ENCODE measurements around the gene FABP6. TPM values are rescaled to one million over a fixed set of nuclear protein-coding genes. Genes with fewer than 3 reads are reported as not detected.

FABP6 gene
- polyA plus RNA-seq, 1 donor: not detected

Other genes starting within 250 kb of the FABP6 start
- gene TTC1, start 220.4 kb upstream of the FABP6 start, polyA plus RNA-seq (ENCODE audit: insufficient read length): 46.1 TPM
- 15.3 TPM for gene PWWP2A, start 110.1 kb upstream of the FABP6 start, polyA plus RNA-seq (ENCODE audit: insufficient read length)
- gene CCNJL, start 83.1 kb downstream of the FABP6 start, polyA plus RNA-seq (ENCODE audit: insufficient read length): 6.3 TPM
- 21.0 TPM for gene C1QTNF2, start 141.1 kb downstream of the FABP6 start, polyA plus RNA-seq (ENCODE audit: insufficient read length)
- 12.2 TPM for gene FAM200C, start 170.5 kb downstream of the FABP6 start, polyA plus RNA-seq (ENCODE audit: insufficient read length)
- 43.4 TPM for gene SLU7, start 189.6 kb downstream of the FABP6 start, polyA plus RNA-seq (ENCODE audit: insufficient read length)
- 19.9 TPM for gene PTTG1, start 192.3 kb downstream of the FABP6 start, polyA plus RNA-seq (ENCODE audit: insufficient read length)